Diencephalon (tissue), 1 donor: ENCODE data around the gene RNASE8. TPM values are rescaled to one million over a fixed set of nuclear protein-coding genes. Genes with fewer than 3 reads are reported as not detected.

Experiments used
- total RNA-seq: library from RNA; depleted of rRNA; stranded (reverse); fragments of >200 nt; gene quantifications from one replicate; pipeline ENCODE4 v1.2.3, GENCODE V29; 2014

The RNASE8 gene, protein sequence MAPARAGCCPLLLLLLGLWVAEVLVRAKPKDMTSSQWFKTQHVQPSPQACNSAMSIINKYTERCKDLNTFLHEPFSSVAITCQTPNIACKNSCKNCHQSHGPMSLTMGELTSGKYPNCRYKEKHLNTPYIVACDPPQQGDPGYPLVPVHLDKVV
- total RNA-seq: not detected

DNA sequence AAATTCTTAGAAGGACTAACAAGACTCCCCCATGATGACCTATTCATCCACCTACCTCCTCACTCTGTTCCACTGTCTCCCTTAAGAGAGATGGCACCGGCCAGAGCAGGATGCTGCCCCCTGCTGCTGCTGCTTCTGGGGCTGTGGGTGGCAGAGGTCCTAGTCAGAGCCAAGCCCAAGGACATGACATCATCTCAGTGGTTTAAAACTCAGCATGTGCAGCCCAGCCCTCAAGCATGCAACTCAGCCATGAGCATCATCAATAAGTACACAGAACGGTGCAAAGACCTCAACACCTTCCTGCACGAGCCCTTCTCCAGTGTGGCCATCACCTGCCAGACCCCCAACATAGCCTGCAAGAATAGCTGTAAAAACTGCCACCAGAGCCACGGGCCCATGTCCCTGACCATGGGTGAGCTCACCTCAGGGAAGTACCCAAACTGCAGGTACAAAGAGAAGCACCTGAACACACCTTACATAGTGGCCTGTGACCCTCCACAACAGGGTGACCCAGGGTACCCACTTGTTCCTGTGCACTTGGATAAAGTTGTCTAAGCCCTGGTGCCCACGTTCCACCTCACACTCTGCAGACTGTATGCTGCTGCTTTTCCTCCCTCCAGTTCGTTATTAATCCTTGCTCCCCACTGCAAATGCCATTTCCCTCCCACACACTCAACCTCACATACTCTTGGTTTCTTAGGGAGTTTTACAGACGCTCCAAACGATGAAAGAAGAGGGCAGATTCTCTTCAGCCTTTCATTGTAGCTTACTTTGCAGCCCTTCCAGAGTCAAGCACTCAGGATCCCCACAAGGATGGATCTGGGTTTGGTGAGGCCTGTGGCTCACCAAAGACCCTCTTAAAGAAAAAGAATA lies at the start of gene RNASE8:
Gene RNASE8 (plus strand): TSS at position 20 of the 873 bp plus-strand sequence. CDS start 71 bp downstream, at position 91.

DNA sequence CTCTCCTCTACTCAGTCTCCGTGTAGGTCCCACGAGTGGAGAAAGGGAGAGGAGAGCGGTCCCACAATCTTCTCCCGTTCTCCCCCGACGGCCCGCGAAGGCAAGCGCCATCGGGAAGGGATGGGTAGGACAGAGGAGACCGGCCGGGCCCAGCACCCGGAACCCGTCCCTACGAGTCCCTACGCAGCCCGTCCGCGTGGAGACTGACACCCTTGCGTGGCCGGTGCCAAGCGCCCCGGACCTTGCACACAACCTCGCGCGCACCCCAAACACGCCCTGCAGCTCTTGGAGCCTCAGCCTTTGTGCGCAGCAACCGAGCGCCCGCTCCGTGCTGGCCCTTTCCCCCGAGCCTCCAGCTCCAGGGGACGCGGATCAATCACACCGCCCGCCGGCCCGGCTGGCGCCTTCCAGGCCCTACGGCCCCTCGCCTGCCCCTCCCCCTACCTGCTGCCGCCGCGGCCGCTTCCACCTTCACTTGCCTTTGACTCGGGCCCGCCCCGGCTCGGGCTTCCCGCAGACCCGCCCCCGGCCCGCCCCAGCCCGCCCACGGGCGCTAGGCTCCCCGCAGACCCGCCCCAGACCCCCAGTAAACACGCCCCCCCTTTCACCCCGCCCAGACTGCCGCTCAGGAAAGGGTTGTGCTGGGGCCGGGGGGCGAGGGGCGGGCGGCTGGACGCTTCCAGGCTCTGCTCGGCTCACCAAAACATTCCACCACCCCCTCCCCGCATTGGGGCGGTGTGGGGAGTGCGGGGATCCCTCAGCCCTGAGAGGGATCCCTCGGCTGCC lies 32.8 kb upstream of the RNASE8 start, which contains the start of gene NDRG2:
Gene NDRG2 (minus strand): TSS at position 477 of the 786 bp plus-strand sequence. CDS start 1,746 bp downstream, outside the sequence.

DNA sequence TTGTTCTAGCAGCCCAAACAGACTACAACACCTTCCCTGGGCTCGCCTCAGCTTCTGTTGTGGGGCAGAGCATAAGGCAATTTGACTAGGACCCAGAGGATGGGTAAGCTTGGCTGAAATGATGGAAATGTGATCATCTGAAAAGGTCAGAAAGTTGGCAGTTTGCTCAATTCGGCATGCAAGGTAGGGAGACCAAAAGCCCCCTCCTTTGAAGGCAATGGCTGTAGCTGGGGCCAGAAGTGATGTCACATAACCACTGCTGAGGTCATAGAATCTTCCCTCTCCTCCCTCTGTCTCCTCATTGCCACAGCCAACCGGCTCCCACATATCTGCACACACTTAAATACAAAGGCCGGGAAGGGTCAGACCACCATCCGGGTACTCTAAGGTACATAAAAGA lies 27.7 kb upstream of the RNASE8 start, which contains the start of gene TPPP2:
Gene TPPP2 (plus strand): TSS at position 301 of the 400 bp plus-strand sequence. CDS start 365 bp downstream, outside the sequence.

DNA sequence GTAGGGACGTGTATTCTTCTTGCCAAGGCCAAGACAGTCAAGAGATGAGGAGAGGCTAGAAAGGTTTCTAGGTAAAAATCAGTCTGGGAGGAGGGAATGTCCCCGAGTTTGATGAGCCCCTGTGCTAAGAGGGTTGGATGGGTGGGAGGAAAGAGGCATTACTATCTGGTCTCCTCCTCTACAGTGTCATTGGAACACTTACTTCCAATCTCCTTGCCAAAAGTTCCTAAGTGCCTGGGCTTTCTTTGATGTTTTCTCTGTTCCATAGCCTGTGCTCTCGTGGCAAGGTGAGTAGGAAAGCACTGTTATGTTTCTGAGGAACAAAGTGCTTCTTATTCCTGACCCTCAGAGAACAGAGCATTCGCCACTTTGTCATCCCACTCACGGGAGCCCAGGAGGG lies 22.9 kb upstream of the RNASE8 start, which contains the start of gene RNASE13:
Gene RNASE13 (minus strand): TSS at position 101 of the 400 bp plus-strand sequence. CDS start 519 bp downstream, outside the sequence.

DNA sequence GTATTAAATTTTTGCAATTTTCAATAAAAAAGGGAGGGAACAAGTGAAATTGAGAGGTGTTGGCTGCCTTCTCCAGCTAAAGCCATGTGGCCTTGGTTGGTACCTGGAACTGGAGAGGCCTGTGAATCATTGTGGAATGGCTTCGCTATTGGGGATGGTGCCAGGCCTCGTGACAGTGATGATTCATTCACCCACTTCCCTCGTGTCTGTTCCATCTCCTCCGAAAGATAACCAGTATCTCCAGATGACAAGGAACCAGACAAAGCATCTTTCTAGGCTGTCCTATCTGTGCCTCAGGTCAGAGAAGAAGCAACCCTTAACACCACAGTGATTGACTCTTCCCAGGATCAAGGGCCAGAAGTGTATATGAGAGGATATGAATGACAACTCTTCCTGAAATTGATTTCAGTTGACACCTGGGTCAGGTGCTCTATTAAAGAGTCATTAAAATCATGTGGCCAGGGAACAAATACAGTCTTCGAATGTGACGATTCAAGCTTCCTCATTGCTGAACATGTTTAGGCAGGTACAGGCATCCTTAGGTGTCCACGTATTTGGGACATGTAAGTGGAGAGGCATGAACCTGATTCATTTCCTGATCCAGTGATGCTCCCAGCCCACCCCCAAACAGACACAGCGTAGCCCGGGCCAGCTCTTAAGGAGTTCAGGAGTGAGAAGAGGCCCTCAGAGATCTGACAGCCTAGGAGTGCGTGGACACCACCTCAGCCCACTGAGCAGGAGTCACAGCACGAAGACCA lies 15.8 kb upstream of the RNASE8 start, which contains the start of gene RNASE7:
Gene RNASE7 (plus strand): TSS at position 687 of the 758 bp plus-strand sequence. CDS start 631 bp downstream, outside the sequence.

DNA sequence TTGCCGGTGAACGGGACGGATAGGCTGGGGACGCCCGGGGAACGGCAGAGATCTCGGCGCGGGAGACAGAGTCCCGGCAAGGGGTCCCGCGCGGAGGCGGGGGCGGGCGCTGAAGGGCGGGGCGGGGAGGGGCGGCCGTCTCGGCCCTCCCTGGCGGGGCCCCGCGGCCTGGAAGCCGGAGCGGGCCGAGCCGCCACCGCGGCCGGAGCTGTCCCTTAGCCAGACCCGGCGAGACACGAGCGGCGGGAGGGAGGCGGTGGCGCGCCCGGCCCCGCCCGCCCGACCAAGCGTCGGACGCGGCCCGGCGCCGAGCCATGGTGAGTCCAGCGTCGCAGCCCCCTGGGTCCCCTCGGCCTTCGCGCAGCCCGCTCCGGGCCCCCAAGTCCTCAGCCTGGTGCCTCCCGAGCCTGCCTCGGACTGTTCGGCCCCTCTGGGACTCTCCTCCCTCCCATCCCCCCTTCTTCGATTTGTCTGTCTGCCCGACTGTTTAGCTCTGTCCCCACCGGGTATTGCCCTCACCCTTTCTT lies 12.5 kb downstream of the RNASE8 start, which contains the start of gene ARHGEF40:
Gene ARHGEF40 (plus strand): TSS at position 222 of the 527 bp plus-strand sequence. CDS start 93 bp downstream, at position 315.

DNA sequence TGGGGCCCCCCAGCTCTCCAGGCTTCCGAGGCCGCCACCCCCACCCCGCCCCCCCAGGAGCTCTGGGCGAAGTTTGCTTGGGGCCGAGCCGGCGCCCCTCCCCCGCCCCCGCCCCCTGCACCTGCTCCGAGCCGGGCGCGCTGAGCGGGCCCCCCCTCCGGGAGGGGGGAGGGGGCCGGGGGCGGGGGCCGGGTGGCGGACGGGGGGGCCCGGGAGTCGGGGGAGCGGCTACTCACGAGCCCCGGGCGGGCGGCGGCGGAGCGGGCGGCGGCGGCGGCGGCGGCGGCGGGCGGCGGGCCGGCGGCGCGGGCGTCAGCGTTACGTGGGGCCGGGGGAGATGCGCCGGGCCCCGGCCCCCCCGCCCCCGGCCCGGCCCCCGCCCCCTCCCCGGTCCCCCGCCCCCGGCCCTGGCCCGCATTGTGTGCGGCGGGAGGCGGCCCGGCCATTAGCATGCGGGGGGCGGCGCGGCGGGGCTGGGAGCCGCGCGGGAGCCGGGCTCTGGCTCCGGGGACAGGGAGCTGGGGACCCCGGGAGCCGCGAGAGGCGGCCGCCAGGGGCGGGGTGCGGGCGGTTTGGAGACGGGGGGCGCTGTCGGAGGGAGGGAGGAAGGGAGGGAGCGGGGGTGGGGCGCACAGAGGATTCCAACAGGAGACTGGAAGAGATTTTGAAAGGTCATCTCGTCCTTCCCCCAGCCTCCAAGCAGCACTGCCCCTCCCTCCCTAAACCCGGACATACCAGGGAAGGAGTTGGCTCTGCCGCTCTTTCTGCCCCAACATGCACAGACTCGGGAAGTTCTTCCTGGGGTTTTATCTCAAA lies 40.7 kb downstream of the RNASE8 start, which contains the start of gene ZNF219:
Gene ZNF219 (minus strand): TSS at position 580 of the 816 bp plus-strand sequence. CDS start 5,064 bp downstream, outside the sequence.

DNA sequence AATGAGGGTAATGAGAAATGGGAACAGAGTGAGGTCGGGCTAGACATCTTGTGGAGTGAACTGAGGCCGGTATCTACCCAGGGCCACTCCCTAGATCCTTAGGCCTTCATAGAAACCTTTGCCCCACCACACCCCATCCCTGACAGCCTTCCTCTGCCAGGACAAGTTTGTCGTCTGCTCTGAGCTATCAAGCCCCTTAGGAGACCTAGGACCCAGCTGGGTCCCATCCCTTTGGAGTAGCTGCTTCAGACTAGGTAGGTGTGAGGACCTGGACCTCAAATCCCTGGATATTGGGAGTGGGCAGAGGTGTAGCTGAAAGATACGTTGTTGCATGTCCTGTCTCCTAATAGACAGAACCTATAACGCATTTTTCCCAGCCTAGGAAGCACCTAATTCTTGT lies 43.3 kb downstream of the RNASE8 start, which contains the start of gene TMEM253:
Gene TMEM253 (plus strand): TSS at position 136 of the 400 bp plus-strand sequence. CDS start 278 bp downstream, outside the sequence.

Other genes starting within 250 kb of the RNASE8 start
- gene RNASE3, start 166.4 kb upstream of the RNASE8 start, total RNA-seq: not detected
- gene RNASE2, start 102.3 kb upstream of the RNASE8 start, total RNA-seq: 0.92 TPM
- gene METTL17, start 67.8 kb upstream of the RNASE8 start, total RNA-seq: 27.5 TPM
- not detected for gene SLC39A2, start 58.5 kb upstream of the RNASE8 start, total RNA-seq
- 387 TPM for gene NDRG2, start 32.8 kb upstream of the RNASE8 start, total RNA-seq
- not detected for gene TPPP2, start 27.6 kb upstream of the RNASE8 start, total RNA-seq
- gene RNASE13, start 23.0 kb upstream of the RNASE8 start, total RNA-seq: not detected
- not detected for gene RNASE7, start 15.5 kb upstream of the RNASE8 start, total RNA-seq
- gene ARHGEF40, start 12.5 kb downstream of the RNASE8 start, total RNA-seq: 23.5 TPM
- 12.9 TPM for gene ZNF219, start 40.8 kb downstream of the RNASE8 start, total RNA-seq
- not detected for gene TMEM253, start 43.2 kb downstream of the RNASE8 start, total RNA-seq
- gene OR5AU1, start 98.2 kb downstream of the RNASE8 start, total RNA-seq: not detected
- gene HNRNPC, start 211.6 kb downstream of the RNASE8 start, total RNA-seq: 559 TPM
- 0.69 TPM for gene RPGRIP1, start 222.3 kb downstream of the RNASE8 start, total RNA-seq